Measurements from ENCODE around the gene CDC42EP4.

The CDC42EP4 gene

GRCh38 chr17:73311781-73312641, at the start of gene CDC42EP4:
TSS of gene CDC42EP4 (minus strand) at chr17:73312001. CDS start at chr17:73286500, 25,501 bp downstream.
- peak; percentile 83 for DNase-seq

- no peak for DNase-seq
These were observed 49.4 kb upstream of the CDC42EP4 start for GRCh38 chr17:73360961-73361761.

GRCh38 chr17:73359987-73360410, 48.2 kb upstream of the CDC42EP4 start:
- DNase-seq, result no peak

- DNase-seq, result no peak
These were observed 47.6 kb upstream of the CDC42EP4 start for GRCh38 chr17:73359352-73359751.

- DNase-seq, result no peak
These were observed 46.9 kb upstream of the CDC42EP4 start for GRCh38 chr17:73358668-73359067.

GRCh38 chr17:73357981-73358380, 46.2 kb upstream of the CDC42EP4 start:
- DNase-seq, result no peak

- DNase-seq, result no peak
These were observed 45.5 kb upstream of the CDC42EP4 start for GRCh38 chr17:73357318-73357717.

- DNase-seq, result no peak
These were observed 44.9 kb upstream of the CDC42EP4 start for GRCh38 chr17:73356561-73357170.

- DNase-seq, result no peak
These were observed 42.9 kb upstream of the CDC42EP4 start for GRCh38 chr17:73354423-73355284.

- DNase-seq, result no peak
These were observed 40.5 kb upstream of the CDC42EP4 start for GRCh38 chr17:73352261-73352660.

GRCh38 chr17:73351764-73352163, 40.0 kb upstream of the CDC42EP4 start:
- DNase-seq, result no peak

GRCh38 chr17:73350864-73351263, 39.1 kb upstream of the CDC42EP4 start:
- no peak for DNase-seq

GRCh38 chr17:73349647-73350046, 37.8 kb upstream of the CDC42EP4 start:
- no peak for DNase-seq

GRCh38 chr17:73349138-73349537, 37.3 kb upstream of the CDC42EP4 start:
- no peak for DNase-seq

GRCh38 chr17:73348829-73349095, 37.0 kb upstream of the CDC42EP4 start:
- no peak for DNase-seq

GRCh38 chr17:73348018-73348828, 36.4 kb upstream of the CDC42EP4 start:
- DNase-seq, result no peak

- DNase-seq, result no peak
These were observed 35.5 kb upstream of the CDC42EP4 start for GRCh38 chr17:73347351-73347750.

GRCh38 chr17:73346501-73347162, 34.8 kb upstream of the CDC42EP4 start:
- DNase-seq, result no peak

GRCh38 chr17:73343739-73344454, 32.1 kb upstream of the CDC42EP4 start:
- DNase-seq, result no peak

GRCh38 chr17:73343168-73343634, 31.4 kb upstream of the CDC42EP4 start:
- no peak for DNase-seq
